WERI-Rb-1 (cell line): Measurements from ENCODE around the gene RUBCN.
"Not testable (repeated sequence)": the region's sequence is repeated elsewhere in the genome, so short reads cannot be mapped to it uniquely, and the experiment has no call there.

Source experiments
- DNase-seq: peaks from one replicate; pipeline ENCODE4 v3.0.0-alpha.2; 2020
- H3K27ac ChIP-seq: fragments of 250-450 bp; sonication (Bioruptor Pico); 2 replicates; pipeline ENCODE4 v1.5.1; 2020; ENCODE audit warnings: mild to moderate bottlenecking, moderate library complexity
- H3K27me3 ChIP-seq: fragments of 250-450 bp; sonication (Bioruptor Pico); 2 replicates; pipeline ENCODE4 v1.5.1; 2021; ENCODE audit warnings: mild to moderate bottlenecking, low read depth, moderate library complexity; ENCODE audit not compliant: insufficient read depth, severe bottlenecking
- H3K36me3 ChIP-seq: fragments of 250-450 bp; sonication (Bioruptor Pico); 2 replicates; pipeline ENCODE4 v1.5.1; 2020; ENCODE audit warnings: mild to moderate bottlenecking, moderate library complexity
- H3K4me3 ChIP-seq: 2 replicates; pipeline ENCODE4 v1.5.1; 2011; ENCODE audit warnings: low read depth, mild to moderate bottlenecking, control low read depth, low read length
- H3K9me3 ChIP-seq: fragments of 250-450 bp; sonication (Bioruptor Pico); 2 replicates; pipeline ENCODE4 v1.5.1; 2021; ENCODE audit warnings: mild to moderate bottlenecking, moderate library complexity; ENCODE audit not compliant: severe bottlenecking

RUBCN gene

GRCh38 chr3:197659144-197659543 lies 77.6 kb downstream of the RUBCN start:
- not testable (repeated sequence) for H3K36me3 ChIP-seq, H3K27me3 ChIP-seq, H3K27ac ChIP-seq, H3K9me3 ChIP-seq, DNase-seq, H3K4me3 ChIP-seq

- H3K36me3 ChIP-seq, DNase-seq, H3K9me3 ChIP-seq, H3K27ac ChIP-seq, H3K4me3 ChIP-seq, H3K27me3 ChIP-seq: not testable (repeated sequence)
Observed at GRCh38 chr3:197658706-197659105, 78.0 kb downstream of the RUBCN start.

DNA sequence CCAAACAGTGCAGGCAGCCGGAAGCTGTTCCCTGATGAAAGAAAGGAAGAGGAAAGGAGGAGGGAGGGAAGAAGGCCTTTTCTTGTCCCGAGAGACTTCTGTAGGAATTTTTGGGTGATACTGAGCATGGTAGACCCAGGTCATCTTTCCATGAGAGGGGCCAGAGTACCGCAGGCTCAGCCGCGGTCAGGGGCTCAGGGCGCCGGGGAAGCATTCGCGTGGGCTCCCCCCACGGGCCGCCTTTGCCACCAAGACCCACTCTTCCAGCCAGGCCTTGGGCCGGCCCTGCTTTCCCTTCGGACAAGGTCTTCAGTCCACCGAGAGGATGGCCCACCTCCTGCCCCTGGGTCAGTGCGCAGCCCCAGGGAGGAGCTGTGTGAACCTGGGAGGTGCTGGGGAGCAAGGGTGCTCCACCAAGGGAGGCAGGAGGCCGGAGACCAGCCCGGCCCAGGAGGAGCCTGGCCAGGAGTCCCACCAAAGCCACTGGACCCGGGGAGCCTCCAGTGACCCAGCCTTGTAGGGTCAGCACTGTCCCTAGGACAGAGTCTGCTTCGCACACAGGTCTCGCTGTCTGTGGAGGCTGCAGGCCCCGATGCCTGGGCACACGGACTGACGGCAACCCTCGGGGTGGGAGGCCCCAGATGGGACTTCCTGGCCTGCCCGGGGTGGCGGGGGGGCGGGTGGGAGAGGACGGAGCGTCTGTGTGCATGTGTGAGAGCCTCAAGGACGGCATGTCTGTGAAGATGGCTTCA lies 79.0 kb downstream of the RUBCN start:
- not testable (repeated sequence) for DNase-seq, H3K27ac ChIP-seq, H3K9me3 ChIP-seq, H3K4me3 ChIP-seq, H3K36me3 ChIP-seq, H3K27me3 ChIP-seq

GRCh38 chr3:197656960-197657359 lies 79.7 kb downstream of the RUBCN start:
- not testable (repeated sequence) for H3K9me3 ChIP-seq, H3K36me3 ChIP-seq, H3K27me3 ChIP-seq, H3K4me3 ChIP-seq, DNase-seq, H3K27ac ChIP-seq

DNA sequence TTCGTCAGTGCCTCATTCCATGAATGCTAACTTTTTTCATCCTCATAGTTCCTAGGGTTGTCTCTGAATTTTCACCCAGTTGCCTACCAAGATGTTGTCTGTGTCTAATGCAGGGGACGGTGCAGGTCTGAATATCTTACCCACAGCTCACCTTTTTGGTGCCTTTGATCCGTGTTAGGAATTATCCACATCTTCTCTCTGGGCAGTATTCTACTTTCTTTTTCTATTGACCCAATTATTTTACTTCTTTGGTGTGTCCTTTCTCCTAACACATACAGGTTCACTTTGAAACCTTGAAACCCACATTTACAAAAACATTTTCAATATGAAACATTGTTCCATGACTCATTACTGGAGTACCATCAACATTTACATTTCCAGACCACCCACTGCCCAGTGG lies 80.6 kb downstream of the RUBCN start:
- not testable (repeated sequence) for H3K27ac ChIP-seq, H3K9me3 ChIP-seq, H3K36me3 ChIP-seq, DNase-seq, H3K27me3 ChIP-seq, H3K4me3 ChIP-seq

DNA sequence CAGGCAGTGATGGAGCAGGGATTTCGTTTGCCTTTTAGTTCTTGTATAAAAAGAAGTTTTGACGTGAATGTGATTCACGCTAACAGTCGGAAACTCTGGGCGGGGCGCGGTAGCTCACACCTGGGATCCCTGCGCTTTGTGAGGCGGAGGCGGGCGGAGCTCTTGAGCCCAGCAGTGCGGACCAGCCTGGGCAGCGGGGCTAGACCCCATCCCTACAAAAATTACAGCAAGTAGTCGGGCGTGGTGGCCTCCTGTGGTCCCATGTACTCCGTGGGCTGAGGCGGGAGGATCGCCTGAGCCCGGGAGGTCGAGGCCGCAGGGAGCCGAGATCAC lies 81.7 kb downstream of the RUBCN start:
- H3K27ac ChIP-seq, H3K4me3 ChIP-seq, H3K27me3 ChIP-seq, DNase-seq, H3K9me3 ChIP-seq, H3K36me3 ChIP-seq: not testable (repeated sequence)

GRCh38 chr3:197654090-197654997 lies 82.4 kb downstream of the RUBCN start:
- H3K27me3 ChIP-seq, H3K9me3 ChIP-seq, DNase-seq, H3K27ac ChIP-seq, H3K36me3 ChIP-seq, H3K4me3 ChIP-seq: not testable (repeated sequence)

DNA sequence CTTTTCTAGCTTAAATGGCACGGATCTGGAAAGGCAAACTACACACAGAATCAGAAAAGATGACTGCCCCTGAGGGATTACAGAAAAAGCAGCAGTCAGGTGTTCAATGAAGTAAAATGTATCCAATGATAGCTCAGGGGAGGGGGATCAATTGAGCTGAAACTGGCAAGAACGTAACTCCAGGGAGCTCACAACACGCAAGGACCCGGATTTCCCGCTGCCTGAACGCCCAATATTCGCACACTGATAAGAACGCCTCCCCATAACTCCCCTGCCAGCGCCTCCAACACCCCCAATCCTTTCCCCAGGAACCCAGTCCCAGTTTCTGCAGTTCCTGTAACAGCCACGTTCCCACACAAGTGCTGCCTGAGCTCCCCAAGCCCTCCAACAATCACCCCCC lies 83.8 kb downstream of the RUBCN start:
- H3K36me3 ChIP-seq, H3K27ac ChIP-seq, H3K4me3 ChIP-seq, DNase-seq, H3K27me3 ChIP-seq, H3K9me3 ChIP-seq: not testable (repeated sequence)

- not testable (repeated sequence) for H3K4me3 ChIP-seq, H3K27ac ChIP-seq
Observed at GRCh38 chr3:197647649-197648048, 89.1 kb downstream of the RUBCN start.

GRCh38 chr3:197647191-197647590 lies 89.5 kb downstream of the RUBCN start:
- H3K36me3 ChIP-seq, H3K9me3 ChIP-seq, H3K27me3 ChIP-seq, H3K4me3 ChIP-seq, H3K27ac ChIP-seq, DNase-seq: not testable (repeated sequence)

More at GRCh38 chr3:197647649-197648048, 89.1 kb downstream of the RUBCN start:
- H3K36me3 ChIP-seq, DNase-seq, H3K9me3 ChIP-seq, H3K27me3 ChIP-seq: not testable (repeated sequence)

GRCh38 chr3:197646294-197646693 lies 90.4 kb downstream of the RUBCN start:
- not testable (repeated sequence) for H3K27me3 ChIP-seq, DNase-seq, H3K4me3 ChIP-seq, H3K27ac ChIP-seq, H3K9me3 ChIP-seq, H3K36me3 ChIP-seq

GRCh38 chr3:197637556-197637955 lies 99.1 kb downstream of the RUBCN start:
- H3K27me3 ChIP-seq, H3K9me3 ChIP-seq, H3K4me3 ChIP-seq, H3K36me3 ChIP-seq, H3K27ac ChIP-seq, DNase-seq: not testable (repeated sequence)
